ENCODE data around the gene GFY. TPM values are rescaled to one million over a fixed set of nuclear protein-coding genes. Genes with fewer than 3 reads are reported as not detected.

Gene GFY
- total and polyA plus RNA-seq, 9 of the 15 experiments (the other 6 are each of a cell fraction or from before 2014, with no cell fraction given): 0.06 to 0.40 (median 0.19) TPM; not detected in 3

DNA sequence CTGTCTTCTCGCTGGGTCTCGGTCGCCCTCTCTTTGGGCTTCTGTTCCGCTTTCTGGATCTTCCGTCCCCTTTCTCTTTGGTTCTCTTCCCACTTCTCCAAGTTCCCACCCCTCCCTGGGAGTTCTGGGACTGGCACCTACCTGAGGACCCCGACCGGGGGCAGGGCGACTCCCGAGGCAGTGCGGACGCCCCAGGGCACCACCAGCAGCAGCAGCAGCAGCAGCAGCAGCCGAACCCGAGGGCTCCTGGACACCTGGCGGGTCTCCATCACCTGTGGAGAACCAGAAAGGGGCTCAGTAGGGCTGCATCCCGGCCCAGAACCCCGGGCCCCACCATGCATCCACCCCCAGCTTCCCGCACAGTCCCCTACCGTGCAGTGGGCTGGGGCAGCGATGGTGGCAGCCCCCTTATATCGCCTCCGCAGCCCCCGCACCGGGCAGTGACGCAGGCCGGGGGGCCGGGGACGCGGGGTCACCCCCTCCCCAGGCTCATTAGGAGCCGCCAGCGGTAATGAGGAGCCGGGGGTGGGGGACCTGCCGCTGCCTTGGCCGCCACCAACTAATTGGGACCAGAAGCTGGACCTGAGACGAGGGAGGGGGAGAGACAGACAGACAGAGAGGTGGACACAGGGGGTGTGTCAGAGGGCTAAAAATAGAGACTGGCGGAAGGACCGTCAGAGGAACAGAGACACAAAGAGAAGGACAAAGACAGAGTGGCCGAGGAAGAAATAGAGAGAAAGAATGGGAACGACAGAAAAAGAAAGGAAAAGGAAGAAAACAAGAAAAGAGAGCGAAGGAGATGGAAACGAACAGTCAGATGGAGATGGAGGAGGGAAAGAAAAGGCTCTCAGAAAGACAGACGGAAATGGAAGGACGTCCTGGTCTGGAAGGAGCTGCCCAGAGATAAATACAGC, 1.9 kb upstream of the GFY start, which contains the start of gene PTH2:
Gene PTH2 (minus strand): TSS at position 371 of the 914 bp plus-strand sequence. CDS start 102 bp downstream, at position 269.
- H3K4me2 ChIP-seq (ENCODE audit: insufficient read depth, low read length): peak within 1 kb of the TSS; percentile 78
- intact Hi-C loops (cut with micrococcal nuclease): loop anchor here (2.0 kb wide), 1 partner anchor 19 kb away; no protein-coding TSS in a partner anchor
- 50% methylated on average over 27 of the region's 42 CpGs for WGBS (ENCODE audit: insufficient coverage, low coverage, missing lambda C conversion rate)
- TF ChIP-seq, protein P1, sequence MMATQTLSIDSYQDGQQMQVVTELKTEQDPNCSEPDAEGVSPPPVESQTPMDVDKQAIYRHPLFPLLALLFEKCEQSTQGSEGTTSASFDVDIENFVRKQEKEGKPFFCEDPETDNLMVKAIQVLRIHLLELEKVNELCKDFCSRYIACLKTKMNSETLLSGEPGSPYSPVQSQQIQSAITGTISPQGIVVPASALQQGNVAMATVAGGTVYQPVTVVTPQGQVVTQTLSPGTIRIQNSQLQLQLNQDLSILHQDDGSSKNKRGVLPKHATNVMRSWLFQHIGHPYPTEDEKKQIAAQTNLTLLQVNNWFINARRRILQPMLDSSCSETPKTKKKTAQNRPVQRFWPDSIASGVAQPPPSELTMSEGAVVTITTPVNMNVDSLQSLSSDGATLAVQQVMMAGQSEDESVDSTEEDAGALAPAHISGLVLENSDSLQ (IDR thresholded peaks at IDR 0.05): peak; percentile 27; the same call in 1 of the 2 replicates
- TF ChIP-seq, protein P2, sequence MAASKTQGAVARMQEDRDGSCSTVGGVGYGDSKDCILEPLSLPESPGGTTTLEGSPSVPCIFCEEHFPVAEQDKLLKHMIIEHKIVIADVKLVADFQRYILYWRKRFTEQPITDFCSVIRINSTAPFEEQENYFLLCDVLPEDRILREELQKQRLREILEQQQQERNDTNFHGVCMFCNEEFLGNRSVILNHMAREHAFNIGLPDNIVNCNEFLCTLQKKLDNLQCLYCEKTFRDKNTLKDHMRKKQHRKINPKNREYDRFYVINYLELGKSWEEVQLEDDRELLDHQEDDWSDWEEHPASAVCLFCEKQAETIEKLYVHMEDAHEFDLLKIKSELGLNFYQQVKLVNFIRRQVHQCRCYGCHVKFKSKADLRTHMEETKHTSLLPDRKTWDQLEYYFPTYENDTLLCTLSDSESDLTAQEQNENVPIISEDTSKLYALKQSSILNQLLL (CRISPR knock-in tag; IDR thresholded peaks at IDR 0.05; ENCODE audit: borderline replicate concordance): no peak
- TF ChIP-seq ZNF384 (IDR thresholded peaks at IDR 0.05; ENCODE audit: low read depth, low read length): no peak
- TF ChIP-seq, protein P3, sequence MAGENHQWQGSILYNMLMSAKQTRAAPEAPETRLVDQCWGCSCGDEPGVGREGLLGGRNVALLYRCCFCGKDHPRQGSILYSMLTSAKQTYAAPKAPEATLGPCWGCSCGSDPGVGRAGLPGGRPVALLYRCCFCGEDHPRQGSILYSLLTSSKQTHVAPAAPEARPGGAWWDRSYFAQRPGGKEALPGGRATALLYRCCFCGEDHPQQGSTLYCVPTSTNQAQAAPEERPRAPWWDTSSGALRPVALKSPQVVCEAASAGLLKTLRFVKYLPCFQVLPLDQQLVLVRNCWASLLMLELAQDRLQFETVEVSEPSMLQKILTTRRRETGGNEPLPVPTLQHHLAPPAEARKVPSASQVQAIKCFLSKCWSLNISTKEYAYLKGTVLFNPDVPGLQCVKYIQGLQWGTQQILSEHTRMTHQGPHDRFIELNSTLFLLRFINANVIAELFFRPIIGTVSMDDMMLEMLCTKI (IDR thresholded peaks at IDR 0.05; ENCODE audit: partially characterized antibody): no peak
- peak; percentile 30; the same call in 1 of the 2 replicates for TF ChIP-seq SUPT5H (IDR thresholded peaks at IDR 0.05)
- TF ChIP-seq POLR2H (tag; IDR thresholded peaks at IDR 0.05; ENCODE audit: low read depth): no peak
- TF ChIP-seq RFX5 (IDR thresholded peaks at IDR 0.05; ENCODE audit: low read depth, low read length): no peak
- TF ChIP-seq, protein P4, sequence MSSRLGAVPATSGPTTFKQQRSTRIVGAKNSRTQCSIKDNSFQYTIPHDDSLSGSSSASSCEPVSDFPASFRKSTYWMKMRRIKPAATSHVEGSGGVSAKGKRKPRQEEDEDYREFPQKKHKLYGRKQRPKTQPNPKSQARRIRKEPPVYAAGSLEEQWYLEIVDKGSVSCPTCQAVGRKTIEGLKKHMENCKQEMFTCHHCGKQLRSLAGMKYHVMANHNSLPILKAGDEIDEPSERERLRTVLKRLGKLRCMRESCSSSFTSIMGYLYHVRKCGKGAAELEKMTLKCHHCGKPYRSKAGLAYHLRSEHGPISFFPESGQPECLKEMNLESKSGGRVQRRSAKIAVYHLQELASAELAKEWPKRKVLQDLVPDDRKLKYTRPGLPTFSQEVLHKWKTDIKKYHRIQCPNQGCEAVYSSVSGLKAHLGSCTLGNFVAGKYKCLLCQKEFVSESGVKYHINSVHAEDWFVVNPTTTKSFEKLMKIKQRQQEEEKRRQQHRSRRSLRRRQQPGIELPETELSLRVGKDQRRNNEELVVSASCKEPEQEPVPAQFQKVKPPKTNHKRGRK (tag; IDR thresholded peaks at IDR 0.05): peak; percentile 93
- TF ChIP-seq NBN (IDR thresholded peaks at IDR 0.05; ENCODE audit: low read depth): 0 out of 2 replicates have a peak, but pooled peaks have one; percentile 69
- TF ChIP-seq, protein P5, sequence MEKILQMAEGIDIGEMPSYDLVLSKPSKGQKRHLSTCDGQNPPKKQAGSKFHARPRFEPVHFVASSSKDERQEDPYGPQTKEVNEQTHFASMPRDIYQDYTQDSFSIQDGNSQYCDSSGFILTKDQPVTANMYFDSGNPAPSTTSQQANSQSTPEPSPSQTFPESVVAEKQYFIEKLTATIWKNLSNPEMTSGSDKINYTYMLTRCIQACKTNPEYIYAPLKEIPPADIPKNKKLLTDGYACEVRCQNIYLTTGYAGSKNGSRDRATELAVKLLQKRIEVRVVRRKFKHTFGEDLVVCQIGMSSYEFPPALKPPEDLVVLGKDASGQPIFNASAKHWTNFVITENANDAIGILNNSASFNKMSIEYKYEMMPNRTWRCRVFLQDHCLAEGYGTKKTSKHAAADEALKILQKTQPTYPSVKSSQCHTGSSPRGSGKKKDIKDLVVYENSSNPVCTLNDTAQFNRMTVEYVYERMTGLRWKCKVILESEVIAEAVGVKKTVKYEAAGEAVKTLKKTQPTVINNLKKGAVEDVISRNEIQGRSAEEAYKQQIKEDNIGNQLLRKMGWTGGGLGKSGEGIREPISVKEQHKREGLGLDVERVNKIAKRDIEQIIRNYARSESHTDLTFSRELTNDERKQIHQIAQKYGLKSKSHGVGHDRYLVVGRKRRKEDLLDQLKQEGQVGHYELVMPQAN (IDR thresholded peaks at IDR 0.05; ENCODE audit: borderline replicate concordance): 0 out of 2 replicates have a peak, but pooled peaks have one; percentile 31
- 0 out of 2 replicates have a peak, but pooled peaks have one; percentile 6 for TF ChIP-seq EGR1 (conservative IDR thresholded peaks at IDR 0.05)

More for the DNA sequence above, 1.9 kb upstream of the GFY start, which contains the start of gene PTH2:
- Histone ChIP-seq H3K79me2 (ENCODE audit: control insufficient read depth, insufficient read depth, low read length) (no peaks in the 10 kb centered on the region), H3K27me3 (ENCODE audit: control insufficient read depth in 2 of 2, insufficient read depth in 2 of 2, low read length in 2 of 2) (no peaks in the 10 kb centered on the region), H2AFZ (ENCODE audit: low read depth, low read length) (peak within 1 kb of the TSS; percentile 98), H3K4me3 (peak within 1 kb of the TSS; percentile 9; the same call in 1 of the 2 replicates), H3K9ac (ENCODE audit: insufficient read depth in 1 of 2, low read depth in 2 of 2, low read length in 2 of 2) (peak within 1 kb of the TSS; percentile 67 to 92), H4K20me1 (replicated peaks; ENCODE audit: control insufficient read depth, insufficient read depth, low read length) (no peaks in the 10 kb centered on the region), H3K9me1 (ENCODE audit: control insufficient read depth, insufficient read depth, low read length) (no peaks in the 10 kb centered on the region), H3K36me3 (ENCODE audit: control insufficient read depth, insufficient read depth, low read length) (no peaks in the 10 kb centered on the region), H3K9me3 (replicated peaks; ENCODE audit: control insufficient read depth, insufficient read depth, low read depth, low read length) (no peaks in the 10 kb centered on the region), H3K27ac (ENCODE audit: extremely low read depth, low read depth, low read length) (peak within 1 kb of the TSS; percentile 50), H3K4me1 (replicated peaks in 1 of 2; ENCODE audit: control insufficient read depth in 2 of 2, insufficient read depth in 2 of 2, low read length in 2 of 2) (peaks cover 49 to 64% of the 10 kb centered on the region in 2 experiments)
- ChIA-PET POLR2A (interaction anchor here (0.6 to 1.9 kb wide), 5 partner anchors 9 to 154 kb away, joined by 3 to 6 read pairs (median 3); no protein-coding TSS in a partner anchor), CTCF (ENCODE audit: low intra/inter-chr PET ratio) (interaction anchor here (0.7 kb wide), 1 partner anchor 146 kb away, joined by 3 read pairs; no protein-coding TSS in a partner anchor)
- FAIRE-seq (peak; percentile 71), DNase-seq (ENCODE audit: extremely low read depth in 1 of 4, low spot score in 3 of 4) (peak in 1 of 4 experiments; percentile 56), ATAC-seq (no peak)
- BruUV-seq (replicated peaks): no TSS peak
- in situ Hi-C loops (cut with MboI): no loop called here
